Dendritic cell treated with granulocyte-macrophage colony-stimulating factor and Interleukin-4, amounts not matched to agents 40 ng/mL and 50 ng/mL, for 4 days (primary cell): ENCODE measurements around the gene TCEAL7.
"Not testable (repeated sequence)": the region's sequence is repeated elsewhere in the genome, so short reads cannot be mapped to it uniquely, and the experiment has no call there.

ENCODE experiments used
- H3K27ac Mint-ChIP-seq: one replicate; pipeline ENCODE4 v1.8.0; 2022; ENCODE audit warnings: mild to moderate bottlenecking, mixed read lengths
- H3K27me3 Mint-ChIP-seq: one replicate; pipeline ENCODE4 v1.8.0; 2022; ENCODE audit warnings: mild to moderate bottlenecking, mixed read lengths
- H3K36me3 Mint-ChIP-seq: one replicate; pipeline ENCODE4 v1.8.0; 2022; ENCODE audit warnings: low read depth, mixed read lengths
- H3K4me1 Mint-ChIP-seq: one replicate; pipeline ENCODE4 v1.8.0; 2022; ENCODE audit warnings: low read depth, mixed read lengths
- H3K4me3 Mint-ChIP-seq: one replicate; pipeline ENCODE4 v1.8.0; 2022; ENCODE audit warnings: mild to moderate bottlenecking, moderate library complexity, mixed read lengths
- H3K9me3 Mint-ChIP-seq: one replicate; pipeline ENCODE4 v1.8.0; 2022; ENCODE audit warnings: mixed read lengths
- intact Hi-C: fragments of 100-400 bp; cut with micrococcal nuclease; formaldehyde crosslinking; loops from one replicate; pipeline ENCODE4 v1.15.0; 2022

Gene TCEAL7

DNA sequence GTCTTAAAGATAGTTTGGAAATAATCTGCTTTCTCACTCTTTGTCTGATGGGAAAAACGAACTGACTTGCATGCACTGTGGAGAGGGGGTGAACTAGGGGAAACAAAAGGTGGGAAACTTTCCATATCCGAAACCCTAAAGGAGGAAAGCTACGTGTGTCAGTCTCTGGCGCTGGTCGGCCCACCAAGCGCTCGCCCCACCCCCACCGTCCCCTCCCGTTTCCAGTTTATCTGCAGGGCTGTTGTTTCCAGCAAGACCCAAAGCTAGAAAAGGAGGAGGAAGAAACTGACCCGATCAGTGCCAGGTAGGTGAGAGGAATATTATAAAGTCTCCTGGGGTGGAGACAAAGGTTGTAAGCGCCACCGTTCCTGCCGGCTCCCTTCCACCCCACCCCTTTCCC is 26.8 kb downstream of the TCEAL7 start:
- Mint-ChIP-seq H3K27ac (peak overlapping the region; percentile 77), H3K9me3 (no peaks in the 10 kb centered on the region), H3K4me3 (peak overlapping the region; percentile 87), H3K27me3 (peaks cover 2% of the 10 kb centered on the region), H3K36me3 (no peaks in the 10 kb centered on the region), H3K4me1 (peaks cover 18% of the 10 kb centered on the region)
- intact Hi-C loops, result no loop called here

GRCh38 chrX:103357871-103358270 is 27.8 kb downstream of the TCEAL7 start:
- Mint-ChIP-seq H3K4me1 (peaks cover 18% of the 10 kb centered on the region), H3K9me3 (no peaks in the 10 kb centered on the region), H3K27me3 (peaks cover 2% of the 10 kb centered on the region), H3K36me3 (no peaks in the 10 kb centered on the region), H3K27ac (no peak overlapping the region), H3K4me3 (no peak overlapping the region)
- intact Hi-C loops, result no loop called here

DNA sequence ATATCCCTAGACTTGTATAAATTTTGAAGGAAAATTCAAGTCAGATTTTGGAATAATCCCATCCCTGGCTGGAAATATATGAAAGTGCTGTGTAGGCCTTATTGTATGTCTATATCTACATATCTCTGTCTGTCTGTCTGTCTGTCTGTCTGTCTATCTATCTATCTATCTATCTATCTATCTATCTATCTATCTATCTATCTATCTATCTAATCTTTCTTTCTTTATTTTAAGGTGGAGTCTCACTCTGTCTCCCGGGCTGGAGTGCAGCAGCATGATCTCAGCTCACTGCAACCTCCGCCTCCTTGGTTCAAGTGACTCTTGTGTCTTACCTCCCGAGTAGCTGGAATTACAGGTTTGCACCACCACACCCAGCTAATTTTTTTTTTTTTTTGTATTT is 29.6 kb downstream of the TCEAL7 start:
- H3K27me3 Mint-ChIP-seq, intact Hi-C loops: not testable (repeated sequence)

GRCh38 chrX:103360092-103360491 is 30.1 kb downstream of the TCEAL7 start:
- peaks cover 2% of the 10 kb centered on the region for H3K27me3 Mint-ChIP-seq
- H3K36me3 Mint-ChIP-seq, result no peaks in the 10 kb centered on the region
- no peak overlapping the region for H3K27ac Mint-ChIP-seq
- peaks cover 18% of the 10 kb centered on the region for H3K4me1 Mint-ChIP-seq
- intact Hi-C loops, result no loop called here
- no peaks in the 10 kb centered on the region for H3K9me3 Mint-ChIP-seq
- H3K4me3 Mint-ChIP-seq, result no peak overlapping the region

More for the DNA sequence above, 29.6 kb downstream of the TCEAL7 start:
- H3K4me1 Mint-ChIP-seq, result peaks cover 18% of the 10 kb centered on the region
- H3K4me3 Mint-ChIP-seq, H3K27ac Mint-ChIP-seq, H3K36me3 Mint-ChIP-seq, H3K9me3 Mint-ChIP-seq: not testable (repeated sequence)

GRCh38 chrX:103360916-103361315 is 30.9 kb downstream of the TCEAL7 start:
- Mint-ChIP-seq H3K4me3 (no peak overlapping the region), H3K9me3 (no peaks in the 10 kb centered on the region), H3K27ac (no peak overlapping the region), H3K36me3 (no peaks in the 10 kb centered on the region), H3K27me3 (no peaks in the 10 kb centered on the region), H3K4me1 (peaks cover 13% of the 10 kb centered on the region)
- intact Hi-C loops, result no loop called here

- Mint-ChIP-seq H3K4me3 (no peak overlapping the region), H3K27ac (no peak overlapping the region), H3K4me1 (peaks cover 11% of the 10 kb centered on the region), H3K36me3 (no peaks in the 10 kb centered on the region), H3K9me3 (no peaks in the 10 kb centered on the region), H3K27me3 (no peaks in the 10 kb centered on the region)
- intact Hi-C loops, result no loop called here
Measured at GRCh38 chrX:103361798-103362197, 31.8 kb downstream of the TCEAL7 start.

- intact Hi-C loops, result no loop called here
- no peaks in the 10 kb centered on the region for H3K9me3 Mint-ChIP-seq
- H3K27ac Mint-ChIP-seq, result no peak overlapping the region
- no peaks in the 10 kb centered on the region for H3K27me3 Mint-ChIP-seq
- H3K36me3 Mint-ChIP-seq, result no peaks in the 10 kb centered on the region
- no peak overlapping the region for H3K4me3 Mint-ChIP-seq
- H3K4me1 Mint-ChIP-seq, result peaks cover 12% of the 10 kb centered on the region
Measured at GRCh38 chrX:103362474-103362873, 32.4 kb downstream of the TCEAL7 start.

- Mint-ChIP-seq H3K36me3 (no peaks in the 10 kb centered on the region), H3K27ac (no peak overlapping the region), H3K4me1 (peaks cover 9% of the 10 kb centered on the region), H3K27me3 (no peaks in the 10 kb centered on the region), H3K9me3 (no peaks in the 10 kb centered on the region), H3K4me3 (no peak overlapping the region)
- intact Hi-C loops, result no loop called here
Measured at GRCh38 chrX:103363046-103363445, 33.0 kb downstream of the TCEAL7 start.

DNA sequence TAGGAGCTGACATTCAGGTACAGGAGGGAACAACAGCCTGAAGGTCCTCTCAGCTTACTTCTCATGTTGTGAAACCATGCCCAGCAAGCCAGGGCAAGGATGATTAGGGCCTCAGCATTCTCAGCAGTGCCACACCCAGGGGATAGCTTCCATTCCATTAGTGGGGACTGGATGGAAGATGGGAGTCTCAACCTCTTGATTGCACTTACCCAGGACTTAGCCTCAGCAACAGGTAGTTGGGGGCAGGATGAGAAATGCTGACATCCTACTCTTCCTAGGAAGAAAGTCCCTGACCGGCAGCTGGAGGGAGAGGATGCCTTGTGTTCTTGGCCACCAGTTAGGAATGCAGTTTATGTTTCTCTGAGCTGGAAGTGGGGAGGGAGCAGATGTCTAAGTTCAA is 37.5 kb downstream of the TCEAL7 start:
- Mint-ChIP-seq H3K4me1 (peaks cover 9% of the 10 kb centered on the region), H3K4me3 (no peak overlapping the region), H3K36me3 (no peaks in the 10 kb centered on the region), H3K27ac (no peak overlapping the region), H3K27me3 (no peaks in the 10 kb centered on the region), H3K9me3 (no peaks in the 10 kb centered on the region)
- intact Hi-C loops, result no loop called here

- intact Hi-C loops, result no loop called here
- Mint-ChIP-seq H3K4me3 (no peak overlapping the region), H3K36me3 (no peaks in the 10 kb centered on the region), H3K27me3 (no peaks in the 10 kb centered on the region), H3K27ac (no peak overlapping the region), H3K4me1 (peaks cover 9% of the 10 kb centered on the region), H3K9me3 (no peaks in the 10 kb centered on the region)
Measured at GRCh38 chrX:103369479-103369878, 39.4 kb downstream of the TCEAL7 start.

GRCh38 chrX:103372886-103373285 is 42.8 kb downstream of the TCEAL7 start:
- Mint-ChIP-seq H3K4me1 (peaks cover 6% of the 10 kb centered on the region), H3K27ac (no peak overlapping the region), H3K36me3 (no peaks in the 10 kb centered on the region), H3K9me3 (no peaks in the 10 kb centered on the region), H3K4me3 (no peak overlapping the region), H3K27me3 (peaks cover 5% of the 10 kb centered on the region)
- intact Hi-C loops, result no loop called here

GRCh38 chrX:103373581-103373980 is 43.5 kb downstream of the TCEAL7 start:
- Mint-ChIP-seq H3K27ac (no peak overlapping the region), H3K4me1 (peaks cover 6% of the 10 kb centered on the region), H3K4me3 (no peak overlapping the region), H3K9me3 (no peaks in the 10 kb centered on the region), H3K36me3 (no peaks in the 10 kb centered on the region), H3K27me3 (peaks cover 5% of the 10 kb centered on the region)
- intact Hi-C loops, result no loop called here

DNA sequence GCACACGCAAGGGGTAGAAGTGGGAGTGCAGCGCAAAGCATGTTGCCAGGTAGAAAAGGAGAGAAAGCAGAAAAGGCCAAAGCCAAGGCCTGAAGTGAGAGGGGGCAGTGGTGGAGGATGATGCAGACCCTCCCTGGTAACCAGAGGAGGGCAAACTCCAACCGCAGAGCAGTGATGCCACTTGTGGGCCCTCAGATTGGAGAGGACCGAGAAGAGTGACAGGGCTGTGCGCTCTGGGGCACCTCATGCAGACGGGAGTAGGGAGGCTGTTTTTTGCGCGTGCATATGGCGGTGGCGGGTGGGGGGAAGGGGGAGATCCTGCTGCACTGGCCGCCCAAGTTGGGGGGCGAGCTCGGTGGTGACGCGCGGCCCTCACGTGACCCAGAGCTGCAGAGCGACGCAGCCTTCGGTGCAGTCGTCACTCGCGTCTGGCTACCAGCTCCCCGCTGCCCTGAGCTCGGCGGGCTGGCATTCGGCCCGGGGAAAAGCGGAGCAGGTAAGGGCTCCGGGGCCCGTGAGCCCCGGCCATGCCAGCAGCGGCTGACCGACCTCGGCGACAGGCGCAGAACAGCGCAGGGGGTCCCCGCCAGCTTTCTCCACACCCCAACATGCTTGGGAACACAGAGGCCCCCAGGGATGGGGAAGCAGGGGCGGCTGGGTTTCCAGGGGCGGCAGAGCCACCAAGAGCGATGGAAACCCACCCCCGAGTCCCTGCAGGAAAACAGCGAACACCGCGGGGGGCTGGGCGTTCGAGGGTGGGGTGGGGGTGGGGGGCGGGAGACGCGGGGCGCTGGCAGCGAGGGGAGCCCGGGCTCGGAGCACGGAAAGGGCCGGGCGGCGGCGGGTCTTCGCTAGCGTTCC is 46.3 kb downstream of the TCEAL7 start, which contains the start of gene BEX3:
Gene BEX3 (plus strand): TSS at position 421 of the 861 bp plus-strand sequence. CDS start 984 bp downstream, outside the sequence.
- peaks cover 5% of the 10 kb centered on the region for H3K27me3 Mint-ChIP-seq
- H3K9me3 Mint-ChIP-seq, result no peaks in the 10 kb centered on the region
- peaks cover 6% of the 10 kb centered on the region for H3K4me1 Mint-ChIP-seq
- H3K27ac Mint-ChIP-seq, result peak within 1 kb of the TSS; percentile 37
- H3K36me3 Mint-ChIP-seq, result no peaks in the 10 kb centered on the region
- H3K4me3 Mint-ChIP-seq, result peak within 1 kb of the TSS; percentile 75
- intact Hi-C loops, result no loop called here

- Mint-ChIP-seq H3K36me3 (no peaks in the 10 kb centered on the region), H3K27me3 (peaks cover 5% of the 10 kb centered on the region), H3K4me3 (peak overlapping the region; percentile 55), H3K27ac (no peak overlapping the region), H3K4me1 (peaks cover 6% of the 10 kb centered on the region), H3K9me3 (no peaks in the 10 kb centered on the region)
- intact Hi-C loops, result no loop called here
Measured at GRCh38 chrX:103376979-103377324, 46.9 kb downstream of the TCEAL7 start.

DNA sequence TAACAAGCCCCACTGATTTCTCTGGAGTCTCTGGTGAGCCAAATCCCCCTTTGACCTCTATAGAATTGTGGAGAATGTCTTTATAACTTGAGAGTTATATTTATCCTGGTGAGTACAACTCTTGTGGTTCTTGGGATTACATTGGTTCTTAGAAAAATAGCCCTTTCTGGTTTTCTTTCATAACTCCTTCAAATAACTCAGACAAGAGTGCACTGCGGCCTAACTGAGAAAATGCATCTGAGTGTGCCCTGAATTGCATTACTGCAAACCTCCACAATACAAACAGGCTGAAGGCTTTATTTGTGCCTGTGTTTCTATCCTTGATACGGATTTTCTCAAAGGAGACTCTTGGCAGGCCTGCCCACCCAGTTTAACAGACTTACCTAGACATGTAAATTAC is 49.0 kb downstream of the TCEAL7 start:
- Mint-ChIP-seq H3K9me3 (no peaks in the 10 kb centered on the region), H3K4me3 (no peak overlapping the region), H3K36me3 (no peaks in the 10 kb centered on the region), H3K27me3 (peaks cover 5% of the 10 kb centered on the region), H3K27ac (no peak overlapping the region), H3K4me1 (peaks cover 6% of the 10 kb centered on the region)
- intact Hi-C loops, result no loop called here
